ENCODE measurements around the gene S100PBP.

DNA sequence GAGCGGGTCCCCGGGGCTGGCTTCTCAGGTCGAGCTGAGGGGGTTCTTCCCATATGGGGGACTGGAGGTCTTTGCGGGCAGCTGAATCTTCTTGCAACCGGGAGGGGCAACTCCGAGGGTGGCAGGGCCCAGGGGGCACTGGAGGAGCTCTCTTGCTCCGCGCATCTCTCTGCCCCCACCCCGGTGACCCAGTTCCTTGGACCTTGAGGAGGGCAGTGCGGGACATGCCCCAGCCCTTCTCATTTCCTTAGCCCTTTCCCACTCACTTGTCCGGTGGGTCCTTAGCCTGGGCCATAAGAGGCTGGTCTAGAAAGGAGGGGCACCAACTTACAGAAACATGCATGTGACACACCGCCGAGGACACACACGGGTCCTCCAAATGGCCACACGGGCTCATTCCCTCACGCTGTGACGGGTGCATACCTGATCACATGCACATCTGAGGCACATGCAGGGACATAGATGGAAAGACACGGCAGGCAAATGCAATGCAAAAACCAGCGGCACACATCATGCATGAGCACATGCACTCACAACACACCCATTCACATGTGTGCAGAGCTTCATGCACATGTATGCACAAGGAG, 69.5 kb downstream of the S100PBP start:
- TF ChIP-seq POLR2A (IDR thresholded peaks at IDR 0.05) (no peak), EP300 (IDR thresholded peaks at IDR 0.05) (no peak)
